Epithelial cell of proximal tubule (primary cell): ENCODE measurements around the gene NPS. TPM values are rescaled to one million over a fixed set of nuclear protein-coding genes. Genes with fewer than 3 reads are reported as not detected.

Source experiments
- DNase-seq: peaks from one replicate; pipeline ENCODE4 v3.0.0-alpha.2; 2011; ENCODE audit warnings: low read depth
- H3K4me3 ChIP-seq: 2 replicates; pipeline ENCODE4 v1.5.1; 2011; ENCODE audit warnings: low read depth, mild to moderate bottlenecking, low read length
- total RNA-seq: library from RNA; depleted of rRNA; stranded (reverse); fragments of >200 nt; gene quantifications from 2 replicates; pipeline ENCODE4 v1.2.3, GENCODE V29; 2015
- TF ChIP-seq, protein P1 (sequence below): conservative IDR thresholded peaks from 2 replicates; pipeline ENCODE4 v1.5.1; 2012; ENCODE audit warnings: low read depth, mild to moderate bottlenecking, low read length

The NPS gene
- total RNA-seq, 1 donor from 2014 or later: not detected

DNA sequence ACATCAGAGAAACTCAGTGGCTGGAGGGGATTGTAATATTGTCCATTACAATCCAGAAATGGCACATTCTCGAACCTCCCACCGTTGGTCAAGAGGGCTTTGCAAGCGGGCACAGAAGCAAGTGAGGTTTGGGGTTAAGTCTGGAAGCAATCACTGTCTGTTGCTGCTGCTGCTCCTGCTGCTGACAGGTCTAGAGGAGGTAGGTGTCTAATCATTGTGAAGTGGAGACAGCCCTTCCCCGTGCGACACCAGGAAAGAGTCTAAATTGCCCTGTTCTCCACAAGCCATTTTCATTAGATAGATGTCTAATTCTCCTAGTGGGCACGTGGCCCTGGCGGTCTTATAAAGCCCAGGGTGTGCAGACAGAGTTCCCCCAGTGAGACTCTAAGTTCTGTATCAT is 43.5 kb downstream of the NPS start:
- no peak for DNase-seq
- TF ChIP-seq, protein P1, sequence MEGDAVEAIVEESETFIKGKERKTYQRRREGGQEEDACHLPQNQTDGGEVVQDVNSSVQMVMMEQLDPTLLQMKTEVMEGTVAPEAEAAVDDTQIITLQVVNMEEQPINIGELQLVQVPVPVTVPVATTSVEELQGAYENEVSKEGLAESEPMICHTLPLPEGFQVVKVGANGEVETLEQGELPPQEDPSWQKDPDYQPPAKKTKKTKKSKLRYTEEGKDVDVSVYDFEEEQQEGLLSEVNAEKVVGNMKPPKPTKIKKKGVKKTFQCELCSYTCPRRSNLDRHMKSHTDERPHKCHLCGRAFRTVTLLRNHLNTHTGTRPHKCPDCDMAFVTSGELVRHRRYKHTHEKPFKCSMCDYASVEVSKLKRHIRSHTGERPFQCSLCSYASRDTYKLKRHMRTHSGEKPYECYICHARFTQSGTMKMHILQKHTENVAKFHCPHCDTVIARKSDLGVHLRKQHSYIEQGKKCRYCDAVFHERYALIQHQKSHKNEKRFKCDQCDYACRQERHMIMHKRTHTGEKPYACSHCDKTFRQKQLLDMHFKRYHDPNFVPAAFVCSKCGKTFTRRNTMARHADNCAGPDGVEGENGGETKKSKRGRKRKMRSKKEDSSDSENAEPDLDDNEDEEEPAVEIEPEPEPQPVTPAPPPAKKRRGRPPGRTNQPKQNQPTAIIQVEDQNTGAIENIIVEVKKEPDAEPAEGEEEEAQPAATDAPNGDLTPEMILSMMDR: no peak
- H3K4me3 ChIP-seq: no peak overlapping the region

- no peak for DNase-seq
- TF ChIP-seq, protein P1: no peak
- no peak overlapping the region for H3K4me3 ChIP-seq
Observed at GRCh38 chr10:127600479-127600878, 51.4 kb downstream of the NPS start.

Other genes starting within 250 kb of the NPS start
- not detected in 2 replicates for gene FOXI2, start 187.9 kb downstream of the NPS start, total RNA-seq